SK-N-SH (cell line): Measurements from ENCODE around the gene SPSB3. TPM values are rescaled to one million over a fixed set of nuclear protein-coding genes. Genes with fewer than 3 reads are reported as not detected.

ENCODE experiments used
- CTCF ChIA-PET: fragments of 300-600, 350-600 bp; formaldehyde crosslinking; extraction: SDS; loops from one replicate; lab custom pipeline; 2021; lab: Yijun Ruan, JAX
- POLR2A ChIA-PET: fragments of 350-600 bp; sonication (Branson Sonifier 250); formaldehyde crosslinking; extraction: SDS; loops from one replicate; lab custom pipeline; 2020; ENCODE audit warnings: antibody characterized with exemption, inconsistent platforms; lab: Yijun Ruan, JAX
- DNase-seq: peaks from one replicate; pipeline ENCODE4 v3.0.0; 2012
- H2AFZ ChIP-seq: fragments of 200-600 bp; sonication (generic); 2 replicates; pipeline ENCODE4 v1.8.1; 2016; ENCODE audit warnings: antibody characterized with exemption, mild to moderate bottlenecking, low read depth
- H3F3A ChIP-seq: fragments of 200-600 bp; sonication (generic); replicated peaks from 2 replicates; pipeline ENCODE3; 2016; ENCODE audit warnings: antibody characterized with exemption, mild to moderate bottlenecking; ENCODE audit not compliant: insufficient read depth
- H3K27ac ChIP-seq, 2 experiments: fragments of 200-500 bp in 1 of 2; fragments of 200-600 bp in 1 of 2; sonication (Bioruptor generic) in 1 of 2; sonication (generic), shearing (Covaris generic) in 1 of 2; 2 replicates each; pipeline versions ENCODE4 v1.5.1 to v1.6.1; 2014 to 2016; ENCODE audit warnings: low read depth in 2 of 2, inconsistent platforms in 1 of 2, low read length in 1 of 2, mild to moderate bottlenecking in 1 of 2, mixed read lengths in 1 of 2
- H3K27me3 ChIP-seq: fragments of 200-600 bp; sonication (generic), shearing (Covaris generic); 2 replicates; pipeline ENCODE4 v1.6.1; 2016; ENCODE audit warnings: mixed run types; ENCODE audit not compliant: insufficient read depth
- H3K36me3 ChIP-seq, 2 experiments: fragments of 200-500 bp in 1 of 2; fragments of 200-600 bp in 1 of 2; sonication (Bioruptor generic) in 1 of 2; sonication (generic) in 1 of 2; replicated peaks in 1 of 2; 2 replicates each; pipeline versions ENCODE3 to v1.5.1; 2014 to 2016; ENCODE audit warnings: low read length in 1 of 2, mild to moderate bottlenecking in 1 of 2; ENCODE audit not compliant: insufficient read depth in 2 of 2, control insufficient read depth in 1 of 2
- H3K4me1 ChIP-seq, 2 experiments: fragments of 200-500 bp in 1 of 2; fragments of 200-600 bp in 1 of 2; sonication (Bioruptor generic) in 1 of 2; sonication (generic), shearing (Covaris generic) in 1 of 2; 2 replicates each; pipeline versions ENCODE4 v1.5.1 to v1.6.1; 2014 to 2016; ENCODE audit warnings: low read depth in 1 of 2, low read length in 1 of 2, mixed run types in 1 of 2; ENCODE audit not compliant: insufficient read depth in 2 of 2, control insufficient read depth in 1 of 2
- H3K4me2 ChIP-seq: fragments of 200-600 bp; sonication (generic), shearing (Covaris generic); 2 replicates; pipeline ENCODE4 v1.6.1; 2017; ENCODE audit warnings: mixed run types
- H3K4me3 ChIP-seq, 2 experiments: fragments of 200-500 bp in 1 of 2; fragments of 200-600 bp in 1 of 2; sonication (Bioruptor generic) in 1 of 2; sonication (generic), shearing (Covaris generic) in 1 of 2; 2 replicates each; pipeline versions ENCODE4 v1.5.1 to v1.8.1; 2014 to 2016; ENCODE audit warnings: low read depth in 2 of 2, inconsistent platforms in 1 of 2, low read length in 1 of 2, mild to moderate bottlenecking in 1 of 2, mixed read lengths in 1 of 2, moderate library complexity in 1 of 2
- H3K79me2 ChIP-seq: fragments of 200-600 bp; sonication (generic); 2 replicates; pipeline ENCODE4 v1.8.1; 2017; ENCODE audit warnings: mild to moderate bottlenecking; ENCODE audit not compliant: insufficient read depth
- H3K9ac ChIP-seq: fragments of 200-600 bp; sonication (generic); 2 replicates; pipeline ENCODE4 v1.6.1; 2017; ENCODE audit warnings: mixed run types
- H3K9me2 ChIP-seq: fragments of 200-600 bp; sonication (generic); 2 replicates; pipeline ENCODE4 v1.6.1; 2017; ENCODE audit warnings: mixed run types
- H3K9me3 ChIP-seq: fragments of 200-600 bp; sonication (generic); 2 replicates; pipeline ENCODE4 v1.6.1; 2017; ENCODE audit warnings: mixed run types, mild to moderate bottlenecking, moderate library complexity
- H4K20me1 ChIP-seq: fragments of 200-600 bp; sonication (generic); 2 replicates; pipeline ENCODE4 v1.6.1; 2017; ENCODE audit warnings: mild to moderate bottlenecking, mixed run types; ENCODE audit not compliant: insufficient read depth
- ELF1 ChIP-seq: IDR thresholded peaks from 2 replicates; pipeline ENCODE4 v1.4.0; 2012
- EZH2phosphoT487 ChIP-seq: fragments of 200-600 bp; sonication (generic); IDR thresholded peaks from 2 replicates; pipeline ENCODE4 v1.6.1; 2017; ENCODE audit warnings: low read depth, mixed run types, mild to moderate bottlenecking, antibody characterized with exemption, moderate library complexity, borderline replicate concordance
- FOSL2 ChIP-seq: IDR thresholded peaks from 2 replicates; pipeline ENCODE4 v1.4.0; 2012; ENCODE audit warnings: low read depth, mild to moderate bottlenecking, moderate library complexity, borderline replicate concordance
- FOXJ3 ChIP-seq: sonication (generic); formaldehyde crosslinking; IDR thresholded peaks from 2 replicates; pipeline ENCODE4 v1.5.1; 2020; ENCODE audit warnings: mild to moderate bottlenecking, missing genetic modification reagents
- GABPA ChIP-seq: IDR thresholded peaks from 2 replicates; pipeline ENCODE4 v1.4.0; 2012; ENCODE audit warnings: low read depth, mild to moderate bottlenecking
- MEF2A ChIP-seq: IDR thresholded peaks from 2 replicates; pipeline ENCODE4 v1.4.0; 2012; ENCODE audit warnings: low read depth, borderline replicate concordance
- NFIC ChIP-seq: IDR thresholded peaks from 2 replicates; pipeline ENCODE4 v1.4.0; 2012; ENCODE audit warnings: borderline replicate concordance
- RFX5 ChIP-seq: IDR thresholded peaks from 2 replicates; pipeline ENCODE4 v1.6.1; 2012; ENCODE audit warnings: mild to moderate bottlenecking, improper control_type of control experiment, low read length
- SIN3A ChIP-seq: IDR thresholded peaks from 2 replicates; pipeline ENCODE4 v1.6.1; 2012; ENCODE audit warnings: low read depth, mild to moderate bottlenecking, low read length, moderate library complexity, borderline replicate concordance
- SMC3 ChIP-seq: IDR thresholded peaks from 2 replicates; pipeline ENCODE4 v1.6.1; 2012; ENCODE audit warnings: low read depth, low read length, improper control_type of control experiment
- TEAD4 ChIP-seq: IDR thresholded peaks from 2 replicates; pipeline ENCODE4 v1.4.0; 2012; ENCODE audit warnings: mild to moderate bottlenecking, borderline replicate concordance; ENCODE audit not compliant: insufficient read depth
- YY1 ChIP-seq: IDR thresholded peaks from 2 replicates; pipeline ENCODE4 v1.4.0; 2012; ENCODE audit warnings: low read depth, mild to moderate bottlenecking
- WGBS: methylation state at CpG from one replicate; pipeline ENCODE4 v1.1.6; 2017; ENCODE audit warnings: low lambda C conversion rate; 5-methylcytosine and 5-hydroxymethylcytosine counted together
- polyA plus RNA-seq, 3 experiments: library from polyadenylated mRNA; depleted of rRNA; stranded (reverse); fragments of >200 nt; gene quantifications; 2 replicates each; pipeline ENCODE4 v1.2.3, GENCODE V29; 2012
- TF ChIP-seq, protein P1 (sequence below): IDR thresholded peaks from 2 replicates; pipeline ENCODE4 v1.6.1; 2012; ENCODE audit warnings: mild to moderate bottlenecking, low read depth, low read length, moderate library complexity
- TF ChIP-seq, protein P2 (sequence below): IDR thresholded peaks from 2 replicates; pipeline ENCODE4 v1.4.0; 2012; ENCODE audit warnings: low read depth, borderline replicate concordance
- TF ChIP-seq, protein P3 (sequence below): fragments of 150-350 bp; IDR thresholded peaks from 2 replicates; pipeline ENCODE4 v1.6.1; 2017; ENCODE audit warnings: antibody characterized with exemption, low read length, low read depth, borderline replicate concordance
- TF ChIP-seq, protein P4 (sequence below): fragments of 150-350 bp; IDR thresholded peaks from 2 replicates; pipeline ENCODE4 v1.6.1; 2016; ENCODE audit warnings: mild to moderate bottlenecking, low read depth, low read length

SPSB3 gene
- polyA plus RNA-seq, 1 of the 3 experiments (the other 2 are of a cell fraction) = 40.6 TPM

DNA sequence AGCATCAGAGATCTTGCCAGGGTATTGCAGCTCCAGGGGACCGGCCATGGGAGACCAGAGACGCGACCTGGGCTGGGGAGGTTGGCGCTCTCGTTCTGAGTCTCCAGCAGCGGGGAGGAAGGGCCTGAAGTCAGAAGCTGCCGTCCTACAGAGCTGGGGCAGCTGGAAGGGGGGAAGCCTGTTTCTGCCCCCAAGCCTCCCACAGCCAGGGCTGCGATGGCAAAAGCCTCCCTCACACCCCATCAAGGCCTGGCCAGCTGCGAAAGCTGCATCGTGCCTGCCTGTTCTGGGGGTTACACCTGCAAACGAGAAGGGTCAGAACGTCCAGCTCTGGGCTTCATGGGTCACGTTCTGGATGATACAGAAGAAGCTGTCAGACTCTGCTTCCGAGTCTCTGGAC, 50.3 kb downstream of the SPSB3 start:
- Histone ChIP-seq H3K4me2 (no peak overlapping the region), H3K9me3 (no peaks in the 10 kb centered on the region), H2AFZ (no peak overlapping the region), H3K4me3 (no peak overlapping the region), H3K27me3 (no peaks in the 10 kb centered on the region), H4K20me1 (no peaks in the 10 kb centered on the region)
- no peak for DNase-seq
- POLR2A ChIA-PET = no interaction called here
- no peak for TF ChIP-seq MEF2A
- TF ChIP-seq ELF1 = no peak
- TF ChIP-seq SIN3A = no peak
- TF ChIP-seq FOXJ3 (CRISPR knock-in tag) = no peak
- TF ChIP-seq, protein P1, sequence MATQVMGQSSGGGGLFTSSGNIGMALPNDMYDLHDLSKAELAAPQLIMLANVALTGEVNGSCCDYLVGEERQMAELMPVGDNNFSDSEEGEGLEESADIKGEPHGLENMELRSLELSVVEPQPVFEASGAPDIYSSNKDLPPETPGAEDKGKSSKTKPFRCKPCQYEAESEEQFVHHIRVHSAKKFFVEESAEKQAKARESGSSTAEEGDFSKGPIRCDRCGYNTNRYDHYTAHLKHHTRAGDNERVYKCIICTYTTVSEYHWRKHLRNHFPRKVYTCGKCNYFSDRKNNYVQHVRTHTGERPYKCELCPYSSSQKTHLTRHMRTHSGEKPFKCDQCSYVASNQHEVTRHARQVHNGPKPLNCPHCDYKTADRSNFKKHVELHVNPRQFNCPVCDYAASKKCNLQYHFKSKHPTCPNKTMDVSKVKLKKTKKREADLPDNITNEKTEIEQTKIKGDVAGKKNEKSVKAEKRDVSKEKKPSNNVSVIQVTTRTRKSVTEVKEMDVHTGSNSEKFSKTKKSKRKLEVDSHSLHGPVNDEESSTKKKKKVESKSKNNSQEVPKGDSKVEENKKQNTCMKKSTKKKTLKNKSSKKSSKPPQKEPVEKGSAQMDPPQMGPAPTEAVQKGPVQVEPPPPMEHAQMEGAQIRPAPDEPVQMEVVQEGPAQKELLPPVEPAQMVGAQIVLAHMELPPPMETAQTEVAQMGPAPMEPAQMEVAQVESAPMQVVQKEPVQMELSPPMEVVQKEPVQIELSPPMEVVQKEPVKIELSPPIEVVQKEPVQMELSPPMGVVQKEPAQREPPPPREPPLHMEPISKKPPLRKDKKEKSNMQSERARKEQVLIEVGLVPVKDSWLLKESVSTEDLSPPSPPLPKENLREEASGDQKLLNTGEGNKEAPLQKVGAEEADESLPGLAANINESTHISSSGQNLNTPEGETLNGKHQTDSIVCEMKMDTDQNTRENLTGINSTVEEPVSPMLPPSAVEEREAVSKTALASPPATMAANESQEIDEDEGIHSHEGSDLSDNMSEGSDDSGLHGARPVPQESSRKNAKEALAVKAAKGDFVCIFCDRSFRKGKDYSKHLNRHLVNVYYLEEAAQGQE = no peak
- no peak for TF ChIP-seq TEAD4
- TF ChIP-seq YY1 = no peak
- TF ChIP-seq RFX5 = no peak
- TF ChIP-seq FOSL2 = no peak
- no peak for TF ChIP-seq NFIC
- TF ChIP-seq, all 33 proteins: peak for 0
- Histone ChIP-seq H3K4me1 (no peaks in the 10 kb centered on the region), H3K9ac (no peak overlapping the region), H3F3A (peaks cover 21% of the 10 kb centered on the region), H3K9me2 (no peaks in the 10 kb centered on the region), H3K79me2 (0 out of 2 replicates have a peak, but pooled peaks cover 4% of the 10 kb centered on the region), H3K36me3 (peaks cover 7 to 34% of the 10 kb centered on the region in 2 experiments), H3K27ac (no peak overlapping the region)
- CTCF ChIA-PET = no interaction called here
- 96% methylated on average over 8 of the region's 14 CpGs for WGBS

DNA sequence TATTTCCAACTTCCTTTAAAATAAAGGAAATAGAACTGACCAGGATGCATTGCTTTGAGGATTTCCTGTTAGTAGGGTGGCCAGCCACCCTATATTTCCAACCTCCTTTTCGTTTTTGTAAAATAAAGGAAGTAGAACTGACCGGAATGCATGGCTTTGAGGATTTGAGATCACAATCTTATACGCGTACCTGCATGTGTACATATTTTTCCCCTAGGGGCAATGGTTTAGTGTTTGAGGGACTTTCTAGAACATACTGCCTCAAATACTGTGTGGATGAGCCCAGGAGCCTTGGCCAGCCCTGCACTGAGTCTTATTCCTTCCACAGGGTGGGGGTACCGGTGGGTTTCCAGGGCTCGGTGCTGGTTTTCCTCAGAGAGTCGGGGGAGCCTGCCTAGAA, 50.8 kb downstream of the SPSB3 start:
- peaks cover 7 to 34% of the 10 kb centered on the region in 2 experiments for H3K36me3 ChIP-seq
- TF ChIP-seq, protein P2, sequence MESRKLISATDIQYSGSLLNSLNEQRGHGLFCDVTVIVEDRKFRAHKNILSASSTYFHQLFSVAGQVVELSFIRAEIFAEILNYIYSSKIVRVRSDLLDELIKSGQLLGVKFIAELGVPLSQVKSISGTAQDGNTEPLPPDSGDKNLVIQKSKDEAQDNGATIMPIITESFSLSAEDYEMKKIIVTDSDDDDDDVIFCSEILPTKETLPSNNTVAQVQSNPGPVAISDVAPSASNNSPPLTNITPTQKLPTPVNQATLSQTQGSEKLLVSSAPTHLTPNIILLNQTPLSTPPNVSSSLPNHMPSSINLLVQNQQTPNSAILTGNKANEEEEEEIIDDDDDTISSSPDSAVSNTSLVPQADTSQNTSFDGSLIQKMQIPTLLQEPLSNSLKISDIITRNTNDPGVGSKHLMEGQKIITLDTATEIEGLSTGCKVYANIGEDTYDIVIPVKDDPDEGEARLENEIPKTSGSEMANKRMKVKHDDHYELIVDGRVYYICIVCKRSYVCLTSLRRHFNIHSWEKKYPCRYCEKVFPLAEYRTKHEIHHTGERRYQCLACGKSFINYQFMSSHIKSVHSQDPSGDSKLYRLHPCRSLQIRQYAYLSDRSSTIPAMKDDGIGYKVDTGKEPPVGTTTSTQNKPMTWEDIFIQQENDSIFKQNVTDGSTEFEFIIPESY = no peak
- no peak for TF ChIP-seq SIN3A
- TF ChIP-seq, protein P3, sequence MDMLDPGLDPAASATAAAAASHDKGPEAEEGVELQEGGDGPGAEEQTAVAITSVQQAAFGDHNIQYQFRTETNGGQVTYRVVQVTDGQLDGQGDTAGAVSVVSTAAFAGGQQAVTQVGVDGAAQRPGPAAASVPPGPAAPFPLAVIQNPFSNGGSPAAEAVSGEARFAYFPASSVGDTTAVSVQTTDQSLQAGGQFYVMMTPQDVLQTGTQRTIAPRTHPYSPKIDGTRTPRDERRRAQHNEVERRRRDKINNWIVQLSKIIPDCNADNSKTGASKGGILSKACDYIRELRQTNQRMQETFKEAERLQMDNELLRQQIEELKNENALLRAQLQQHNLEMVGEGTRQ = no peak
- TF ChIP-seq SMC3 = no peak
- TF ChIP-seq, protein P4, sequence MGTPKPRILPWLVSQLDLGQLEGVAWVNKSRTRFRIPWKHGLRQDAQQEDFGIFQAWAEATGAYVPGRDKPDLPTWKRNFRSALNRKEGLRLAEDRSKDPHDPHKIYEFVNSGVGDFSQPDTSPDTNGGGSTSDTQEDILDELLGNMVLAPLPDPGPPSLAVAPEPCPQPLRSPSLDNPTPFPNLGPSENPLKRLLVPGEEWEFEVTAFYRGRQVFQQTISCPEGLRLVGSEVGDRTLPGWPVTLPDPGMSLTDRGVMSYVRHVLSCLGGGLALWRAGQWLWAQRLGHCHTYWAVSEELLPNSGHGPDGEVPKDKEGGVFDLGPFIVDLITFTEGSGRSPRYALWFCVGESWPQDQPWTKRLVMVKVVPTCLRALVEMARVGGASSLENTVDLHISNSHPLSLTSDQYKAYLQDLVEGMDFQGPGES = no peak
- no peak for TF ChIP-seq GABPA
- no peak for TF ChIP-seq EZH2phosphoT487
- TF ChIP-seq, protein P1 = no peak

More for the DNA sequence above, 50.8 kb downstream of the SPSB3 start:
- H2AFZ ChIP-seq = no peak overlapping the region
- no peak overlapping the region for H3K4me2 ChIP-seq
- H3K4me1 ChIP-seq = no peaks in the 10 kb centered on the region
- H3K79me2 ChIP-seq = 0 out of 2 replicates have a peak, but pooled peaks cover 4% of the 10 kb centered on the region
- no peak overlapping the region for H3K27ac ChIP-seq
- H3F3A ChIP-seq = peaks cover 21% of the 10 kb centered on the region
- no peak overlapping the region for H3K4me3 ChIP-seq
- no peaks in the 10 kb centered on the region for H3K9me3 ChIP-seq
- DNase-seq = no peak
- H3K9ac ChIP-seq = no peak overlapping the region
- no peaks in the 10 kb centered on the region for H4K20me1 ChIP-seq
- WGBS = 92% methylated on average over 4 of the region's 7 CpGs
- CTCF ChIA-PET = no interaction called here
- H3K9me2 ChIP-seq = no peaks in the 10 kb centered on the region
- POLR2A ChIA-PET = no interaction called here
- H3K27me3 ChIP-seq = no peaks in the 10 kb centered on the region
